SU-DHL-6 (cell line): ENCODE data around the gene ACOT8.

Experiments
- H2AFZ ChIP-seq: fragments of 200-600 bp; sonication (generic); 2 replicates; pipeline ENCODE4 v1.6.1; 2014; ENCODE audit warnings: low read depth, mild to moderate bottlenecking, moderate library complexity, mixed read lengths, antibody characterized with exemption, low read length; ENCODE audit not compliant: severe bottlenecking
- H3F3A ChIP-seq: fragments of 200-600 bp; shearing (Covaris generic); 2 replicates; pipeline ENCODE4 v1.6.0; 2016; ENCODE audit warnings: antibody characterized with exemption, mild to moderate bottlenecking; ENCODE audit not compliant: insufficient read depth
- H3K27ac ChIP-seq: fragments of 200-600 bp; sonication (generic); 2 replicates; pipeline ENCODE4 v1.5.1; 2016; ENCODE audit warnings: low read depth, mild to moderate bottlenecking, low read length, moderate library complexity, mixed read lengths
- H3K27me3 ChIP-seq: fragments of 200-600 bp; sonication (generic), shearing (Covaris generic); 2 replicates; pipeline ENCODE4 v1.6.0; 2014; ENCODE audit warnings: mild to moderate bottlenecking, low read length
- H3K36me3 ChIP-seq: fragments of 200-600 bp; sonication (generic); 2 replicates; pipeline ENCODE4 v1.6.1; 2014; ENCODE audit warnings: mild to moderate bottlenecking, low read length, mixed read lengths
- H3K4me2 ChIP-seq: fragments of 300-600, 200-600 bp; shearing (Covaris generic), sonication (generic); 2 replicates; pipeline ENCODE4 v1.6.0; 2014; ENCODE audit warnings: low read length, low read depth, mild to moderate bottlenecking; ENCODE audit not compliant: poor library complexity, severe bottlenecking
- H3K4me3 ChIP-seq: fragments of 200-600 bp; sonication (generic); 2 replicates; pipeline ENCODE4 v1.5.1; 2014; ENCODE audit warnings: antibody characterized with exemption, low read length, mild to moderate bottlenecking, mixed read lengths; ENCODE audit not compliant: insufficient read depth, poor library complexity, severe bottlenecking
- H3K79me2 ChIP-seq: fragments of 200-600 bp; sonication (generic); 2 replicates; pipeline ENCODE4 v1.6.1; 2014; ENCODE audit warnings: mild to moderate bottlenecking, low read length, moderate library complexity; ENCODE audit not compliant: insufficient read depth
- H3K9ac ChIP-seq: fragments of 200-600 bp; sonication (generic); 2 replicates; pipeline ENCODE4 v1.7.0; 2014; ENCODE audit warnings: mild to moderate bottlenecking, low read length
- H3K9me2 ChIP-seq: fragments of 200-600 bp; sonication (generic); replicated peaks from 2 replicates; pipeline ENCODE4 v1.6.1; 2014; ENCODE audit warnings: low read length; ENCODE audit not compliant: insufficient read depth
- H3K9me3 ChIP-seq: fragments of 200-600 bp; sonication (generic); 2 replicates; pipeline ENCODE4 v1.6.1; 2014; ENCODE audit warnings: low read length, mixed read lengths; ENCODE audit not compliant: insufficient read depth
- H4K20me1 ChIP-seq: fragments of 200-600 bp; sonication (generic); 2 replicates; pipeline ENCODE4 v1.6.1; 2014; ENCODE audit warnings: low read depth, mild to moderate bottlenecking, antibody characterized with exemption, low read length, moderate library complexity, mixed read lengths
- EZH2phosphoT487 ChIP-seq: fragments of 200-600 bp; sonication (generic), shearing (Covaris generic); conservative IDR thresholded peaks from 2 replicates; pipeline ENCODE4 v1.6.1; 2018; ENCODE audit warnings: mild to moderate bottlenecking, antibody characterized with exemption, low read length, moderate library complexity, mixed read lengths
- TF ChIP-seq, protein P1 (sequence below): fragments of 200-600 bp; sonication (generic); IDR thresholded peaks from one replicate; pipeline ENCODE4 v1.5.1; 2017; ENCODE audit warnings: antibody characterized with exemption, mild to moderate bottlenecking, low read length, moderate library complexity; ENCODE audit not compliant: insufficient read depth, poor library complexity, severe bottlenecking

ACOT8 gene

DNA sequence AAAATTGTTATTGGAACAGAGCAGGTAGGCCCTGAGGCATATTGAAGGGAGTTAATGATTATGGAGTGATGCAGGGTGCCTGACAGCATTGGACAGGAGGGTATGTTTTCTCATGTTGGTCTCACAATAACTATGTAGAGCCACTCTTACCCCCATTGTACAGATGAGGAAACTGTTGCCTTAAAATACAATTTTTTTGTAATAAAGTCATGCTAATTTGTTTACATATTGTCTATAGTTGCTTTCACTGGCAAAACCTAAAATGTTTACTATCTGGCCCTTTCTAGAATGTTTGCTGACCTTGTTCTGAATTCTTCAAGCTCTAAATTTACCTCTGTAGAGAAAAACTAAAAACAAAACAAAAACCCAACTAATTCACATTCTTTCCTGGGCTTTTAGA is 5.7 kb downstream of the ACOT8 start:
- Histone ChIP-seq H3K27ac (no peak overlapping the region), H3K79me2 (peaks cover 13% of the 10 kb centered on the region), H3K9me2 (no peaks in the 10 kb centered on the region), H2AFZ (no peak overlapping the region), H3K4me2 (no peak overlapping the region), H4K20me1 (no peaks in the 10 kb centered on the region), H3K9me3 (no peaks in the 10 kb centered on the region), H3F3A (no peaks in the 10 kb centered on the region), H3K36me3 (no peaks in the 10 kb centered on the region), H3K9ac (no peak overlapping the region), H3K27me3 (no peaks in the 10 kb centered on the region), H3K4me3 (no peak overlapping the region)
- TF ChIP-seq, protein P1, sequence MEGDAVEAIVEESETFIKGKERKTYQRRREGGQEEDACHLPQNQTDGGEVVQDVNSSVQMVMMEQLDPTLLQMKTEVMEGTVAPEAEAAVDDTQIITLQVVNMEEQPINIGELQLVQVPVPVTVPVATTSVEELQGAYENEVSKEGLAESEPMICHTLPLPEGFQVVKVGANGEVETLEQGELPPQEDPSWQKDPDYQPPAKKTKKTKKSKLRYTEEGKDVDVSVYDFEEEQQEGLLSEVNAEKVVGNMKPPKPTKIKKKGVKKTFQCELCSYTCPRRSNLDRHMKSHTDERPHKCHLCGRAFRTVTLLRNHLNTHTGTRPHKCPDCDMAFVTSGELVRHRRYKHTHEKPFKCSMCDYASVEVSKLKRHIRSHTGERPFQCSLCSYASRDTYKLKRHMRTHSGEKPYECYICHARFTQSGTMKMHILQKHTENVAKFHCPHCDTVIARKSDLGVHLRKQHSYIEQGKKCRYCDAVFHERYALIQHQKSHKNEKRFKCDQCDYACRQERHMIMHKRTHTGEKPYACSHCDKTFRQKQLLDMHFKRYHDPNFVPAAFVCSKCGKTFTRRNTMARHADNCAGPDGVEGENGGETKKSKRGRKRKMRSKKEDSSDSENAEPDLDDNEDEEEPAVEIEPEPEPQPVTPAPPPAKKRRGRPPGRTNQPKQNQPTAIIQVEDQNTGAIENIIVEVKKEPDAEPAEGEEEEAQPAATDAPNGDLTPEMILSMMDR, result no peak
- TF ChIP-seq EZH2phosphoT487, result no peak

DNA sequence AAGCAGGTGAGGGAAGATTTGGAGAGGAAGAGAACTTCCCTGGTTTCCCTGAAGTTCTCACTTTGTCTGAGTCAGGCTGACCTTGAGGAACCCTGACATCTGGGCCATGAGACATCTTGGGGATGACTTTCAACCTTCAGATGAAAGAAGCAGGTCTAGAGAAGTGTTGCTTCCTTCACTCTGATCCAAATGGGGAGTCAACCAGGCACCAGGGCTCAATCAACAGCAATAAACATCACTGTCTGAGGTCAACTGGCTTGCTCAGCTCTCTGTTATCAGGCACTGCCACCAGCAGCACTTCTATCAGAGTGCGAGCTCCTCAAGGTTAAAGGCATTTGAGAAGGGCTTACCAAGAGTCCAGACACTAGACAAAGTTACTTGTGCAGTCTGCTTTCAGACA is 6.3 kb downstream of the ACOT8 start:
- TF ChIP-seq, protein P1, result no peak
- TF ChIP-seq EZH2phosphoT487, result no peak
- Histone ChIP-seq H2AFZ (no peak overlapping the region), H3K9ac (no peak overlapping the region), H4K20me1 (no peaks in the 10 kb centered on the region), H3K27me3 (no peaks in the 10 kb centered on the region), H3K4me3 (no peak overlapping the region), H3K36me3 (no peaks in the 10 kb centered on the region), H3K9me3 (no peaks in the 10 kb centered on the region), H3K4me2 (no peak overlapping the region), H3K79me2 (peaks cover 7% of the 10 kb centered on the region), H3K27ac (no peak overlapping the region), H3F3A (no peaks in the 10 kb centered on the region), H3K9me2 (no peaks in the 10 kb centered on the region)

DNA sequence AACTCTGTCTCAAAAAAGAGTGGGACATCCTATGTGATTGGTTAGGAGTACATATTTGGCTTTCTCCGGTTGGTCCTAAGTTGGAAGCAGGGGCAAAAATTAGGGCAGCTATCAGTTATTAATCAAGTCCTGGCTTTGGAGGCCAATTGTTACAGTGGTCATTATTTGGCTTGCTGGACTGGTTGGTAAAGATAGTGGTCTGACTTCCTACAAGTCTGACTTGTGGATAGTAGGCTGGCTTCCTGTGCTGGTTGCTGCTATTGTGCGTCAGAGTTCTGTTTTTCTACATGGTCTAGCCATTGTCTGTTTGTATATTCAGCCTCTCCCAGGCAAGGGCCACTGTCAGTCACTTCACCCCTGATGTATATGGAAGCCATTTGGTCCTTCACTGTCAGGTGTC is 7.0 kb downstream of the ACOT8 start:
- H3K79me2 ChIP-seq, result peaks cover 4% of the 10 kb centered on the region; the same call in 1 of the 2 replicates
- no peak overlapping the region for H3K27ac ChIP-seq
- H2AFZ ChIP-seq, result no peak overlapping the region
- H3K4me3 ChIP-seq, result no peak overlapping the region
- TF ChIP-seq, protein P1, result no peak
- TF ChIP-seq EZH2phosphoT487, result no peak
- H3F3A ChIP-seq, result no peaks in the 10 kb centered on the region
- no peaks in the 10 kb centered on the region for H3K9me2 ChIP-seq
- no peak overlapping the region for H3K4me2 ChIP-seq
- no peaks in the 10 kb centered on the region for H4K20me1 ChIP-seq
- no peaks in the 10 kb centered on the region for H3K36me3 ChIP-seq
- no peaks in the 10 kb centered on the region for H3K9me3 ChIP-seq
- H3K27me3 ChIP-seq, result no peaks in the 10 kb centered on the region
- no peak overlapping the region for H3K9ac ChIP-seq
